Measurements from ENCODE around the gene MAPKAP1.

MAPKAP1 gene

GRCh38 chr9:125674981-125675973 is 31.7 kb downstream of the MAPKAP1 start:
- no peak for DNase-seq (ENCODE audit: low read depth)

DNA sequence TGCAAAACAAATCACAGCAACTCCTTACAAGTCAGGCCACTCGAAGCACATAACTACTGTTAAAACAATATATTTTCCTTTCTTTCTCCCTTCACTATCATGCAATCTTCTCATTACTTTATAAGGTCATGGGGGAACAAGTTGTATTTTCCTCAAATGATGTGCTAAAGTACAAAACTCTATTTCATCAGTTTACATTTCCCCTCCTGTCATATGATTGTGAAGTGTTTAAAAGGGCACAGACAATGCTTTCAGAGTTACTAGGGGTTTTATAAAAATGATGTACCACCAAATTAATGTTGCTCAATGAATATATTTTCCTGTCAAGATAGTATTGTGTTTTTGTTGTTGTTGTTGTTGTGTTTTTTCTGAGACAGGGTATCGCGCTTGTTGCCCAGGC is 34.1 kb downstream of the MAPKAP1 start:
- DNase-seq (ENCODE audit: low read depth) = no peak

GRCh38 chr9:125663127-125663526 is 43.9 kb downstream of the MAPKAP1 start:
- DNase-seq (ENCODE audit: low read depth) = no peak

- no peak for DNase-seq (ENCODE audit: low read depth)
Measured at GRCh38 chr9:125660557-125660956, 46.5 kb downstream of the MAPKAP1 start.

- no peak for DNase-seq (ENCODE audit: low read depth)
Measured at GRCh38 chr9:125659954-125660353, 47.1 kb downstream of the MAPKAP1 start.

GRCh38 chr9:125659201-125659840 is 47.7 kb downstream of the MAPKAP1 start:
- no peak for DNase-seq (ENCODE audit: low read depth)

GRCh38 chr9:125656560-125656959 is 50.4 kb downstream of the MAPKAP1 start:
- no peak for DNase-seq (ENCODE audit: low read depth)

- no peak for DNase-seq (ENCODE audit: low read depth)
Measured at GRCh38 chr9:125655691-125656410, 51.2 kb downstream of the MAPKAP1 start.

DNA sequence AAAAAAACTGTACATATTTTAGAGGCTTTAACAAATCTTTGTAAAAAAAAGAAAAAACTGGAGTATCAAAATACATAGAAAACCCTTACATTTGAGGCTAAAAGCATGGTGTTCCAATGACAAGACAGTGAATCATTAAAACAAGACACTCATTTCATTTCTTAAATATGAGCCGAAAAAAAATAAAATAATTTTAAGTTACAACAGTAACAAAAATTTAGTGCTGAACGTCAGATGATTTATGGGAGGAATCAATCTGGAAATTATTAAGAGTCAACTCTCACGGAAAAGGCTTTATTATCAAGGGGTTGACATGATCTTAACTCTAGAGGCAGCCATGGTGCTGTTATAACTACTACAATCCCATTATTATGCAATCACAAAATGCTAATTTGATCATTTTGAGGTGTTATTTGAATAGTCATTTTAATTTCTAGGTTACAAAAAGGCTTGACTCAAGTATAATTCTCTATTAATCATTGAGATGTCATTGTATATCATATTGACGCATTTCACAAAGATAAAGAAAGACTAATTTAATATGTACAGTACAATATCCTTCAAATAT is 51.9 kb downstream of the MAPKAP1 start:
- no peak for DNase-seq (ENCODE audit: low read depth)

- no peak for DNase-seq (ENCODE audit: low read depth)
Measured at GRCh38 chr9:125654121-125654520, 52.9 kb downstream of the MAPKAP1 start.

GRCh38 chr9:125653325-125653724 is 53.7 kb downstream of the MAPKAP1 start:
- DNase-seq (ENCODE audit: low read depth) = no peak

- no peak for DNase-seq (ENCODE audit: low read depth)
Measured at GRCh38 chr9:125652759-125653158, 54.2 kb downstream of the MAPKAP1 start.

DNA sequence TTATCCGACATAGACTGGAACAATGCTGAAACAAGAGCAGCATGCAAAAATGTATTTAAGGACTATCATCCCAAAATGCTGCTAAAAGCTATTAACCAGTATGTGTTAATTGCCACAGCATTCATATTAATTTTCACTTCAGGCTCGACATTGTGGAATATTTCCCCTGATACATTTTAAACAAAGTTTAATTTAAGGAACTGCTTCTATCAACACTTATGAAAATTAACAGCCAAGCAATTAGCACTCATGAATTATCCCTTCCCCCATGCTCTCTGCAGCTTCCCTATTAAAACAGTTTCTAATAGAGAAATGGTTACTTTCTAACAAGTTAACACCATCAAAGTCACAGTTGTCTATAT is 54.8 kb downstream of the MAPKAP1 start:
- no peak for DNase-seq (ENCODE audit: low read depth)

DNA sequence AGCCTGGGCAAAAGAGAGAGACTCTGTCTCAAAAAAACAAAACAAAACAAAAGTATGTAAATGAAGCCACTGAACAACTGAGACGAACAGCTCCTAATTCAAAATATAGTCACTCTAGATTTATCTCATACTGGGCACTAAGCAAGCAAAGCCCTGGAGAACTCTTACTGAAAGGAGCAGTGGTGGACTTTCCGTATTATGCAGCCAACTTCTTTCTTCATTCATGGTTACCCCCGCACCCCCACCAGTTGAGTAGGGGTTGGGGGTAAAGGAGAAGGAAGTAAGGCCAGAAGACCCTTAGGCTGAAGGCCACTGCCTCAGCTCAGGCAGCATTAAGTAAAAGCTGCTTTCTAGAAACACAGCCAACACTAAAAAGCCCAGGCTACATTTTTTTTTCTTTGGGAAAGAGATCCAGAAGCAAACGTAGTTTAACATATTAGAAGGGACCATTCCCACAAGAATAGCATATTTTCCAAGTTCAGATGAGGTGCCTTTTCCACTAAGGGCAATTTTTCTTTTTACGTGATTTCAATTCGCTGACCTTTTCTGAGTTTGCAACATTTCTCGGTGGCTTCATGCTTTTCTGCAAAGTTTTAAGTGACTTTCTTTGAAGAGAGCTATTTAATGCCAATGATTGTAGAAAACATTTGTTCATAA is 55.3 kb downstream of the MAPKAP1 start:
- DNase-seq (ENCODE audit: low read depth) = no peak

- DNase-seq (ENCODE audit: low read depth) = no peak
Measured at GRCh38 chr9:125650271-125650737, 56.7 kb downstream of the MAPKAP1 start.

GRCh38 chr9:125649826-125650225 is 57.2 kb downstream of the MAPKAP1 start:
- no peak for DNase-seq (ENCODE audit: low read depth)

- no peak for DNase-seq (ENCODE audit: low read depth)
Measured at GRCh38 chr9:125649315-125649714, 57.7 kb downstream of the MAPKAP1 start.

- DNase-seq (ENCODE audit: low read depth) = no peak
Measured at GRCh38 chr9:125648294-125648693, 58.7 kb downstream of the MAPKAP1 start.

DNA sequence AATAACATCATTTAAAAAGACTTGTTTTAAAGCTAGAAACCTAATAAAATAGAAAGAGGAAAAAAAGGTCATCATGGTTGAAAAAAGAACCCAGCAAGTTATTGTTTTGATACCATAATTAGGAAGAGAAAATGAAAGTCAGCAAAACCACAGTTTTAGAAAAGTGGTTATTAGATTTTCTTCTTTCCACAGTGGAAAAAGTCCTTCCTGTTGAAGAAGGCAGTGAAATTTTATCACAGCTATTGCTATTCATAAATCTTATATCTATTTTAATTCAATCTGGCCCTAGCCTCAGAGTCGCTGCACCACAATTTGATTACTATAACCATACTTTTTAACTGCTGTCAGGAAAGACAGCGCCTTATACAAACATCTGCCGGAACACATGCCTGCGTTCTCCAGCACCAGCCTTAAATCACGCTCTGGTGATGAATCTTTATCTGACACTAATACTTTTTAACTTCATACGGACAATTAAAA is 60.3 kb downstream of the MAPKAP1 start:
- DNase-seq (ENCODE audit: low read depth) = no peak

- DNase-seq (ENCODE audit: low read depth) = no peak
Measured at GRCh38 chr9:125646217-125646616, 60.8 kb downstream of the MAPKAP1 start.

DNA sequence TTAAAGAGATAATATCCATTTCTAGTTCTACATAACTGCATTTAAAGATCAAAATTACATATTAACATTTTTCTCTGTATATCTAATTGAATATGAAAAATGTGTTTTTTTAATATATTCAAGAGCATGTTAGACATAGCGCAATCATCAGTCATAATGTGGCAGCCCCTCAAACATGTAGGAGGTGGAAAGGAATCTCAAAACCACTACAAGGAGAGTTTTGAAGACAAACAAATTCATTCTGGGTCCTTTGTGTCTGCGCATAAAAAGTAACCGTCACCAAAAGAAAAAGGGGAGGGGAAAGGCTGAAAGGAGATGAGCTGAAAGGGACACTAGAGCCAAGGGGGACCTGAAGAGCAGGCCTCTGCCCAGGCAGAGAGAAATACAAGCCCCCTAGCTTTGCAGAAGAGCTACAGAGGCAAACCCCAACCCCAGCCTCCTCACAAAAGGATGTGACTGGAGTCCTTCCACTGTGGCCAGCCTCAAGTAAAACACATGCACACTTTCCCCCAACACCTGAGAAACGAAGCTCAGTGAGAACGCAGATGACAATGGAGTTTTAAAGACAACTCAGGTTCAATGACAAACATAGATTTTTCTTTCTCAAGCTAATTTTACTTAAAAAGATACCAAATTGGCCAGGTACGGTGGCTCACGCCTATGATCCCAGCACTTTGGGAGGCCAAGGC is 62.0 kb downstream of the MAPKAP1 start:
- DNase-seq (ENCODE audit: low read depth) = no peak
